Glutamatergic neuron (in vitro differentiated cells): ENCODE data around the gene CLDN10. TPM values are rescaled to one million over a fixed set of nuclear protein-coding genes. Genes with fewer than 3 reads are reported as not detected.
"Not testable (repeated sequence)": the region's sequence is repeated elsewhere in the genome, so short reads cannot be mapped to it uniquely, and the experiment has no call there.

ENCODE experiments used
- DNase-seq: peaks from one replicate; pipeline ENCODE4 v3.0.0; 2022
- H3K27ac Mint-ChIP-seq: one replicate; pipeline ENCODE4 v1.8.0; 2020; ENCODE audit warnings: mild to moderate bottlenecking, mixed read lengths, inconsistent platforms; ENCODE audit not compliant: unreplicated experiment
- H3K27me3 Mint-ChIP-seq: one replicate; pipeline ENCODE4 v1.8.0; 2020; ENCODE audit warnings: mild to moderate bottlenecking, moderate library complexity, mixed read lengths, inconsistent platforms; ENCODE audit not compliant: unreplicated experiment
- H3K36me3 Mint-ChIP-seq: one replicate; pipeline ENCODE4 v1.8.0; 2020; ENCODE audit warnings: mild to moderate bottlenecking, mixed read lengths, inconsistent platforms; ENCODE audit not compliant: unreplicated experiment
- H3K4me1 Mint-ChIP-seq: one replicate; pipeline ENCODE4 v1.8.0; 2020; ENCODE audit warnings: mild to moderate bottlenecking, low read depth, mixed read lengths, inconsistent platforms; ENCODE audit not compliant: unreplicated experiment
- H3K4me3 Mint-ChIP-seq: one replicate; pipeline ENCODE4 v1.8.0; 2020; ENCODE audit warnings: mild to moderate bottlenecking, mixed read lengths, inconsistent platforms; ENCODE audit not compliant: unreplicated experiment
- H3K9me3 Mint-ChIP-seq: one replicate; pipeline ENCODE4 v1.8.0; 2020; ENCODE audit warnings: mild to moderate bottlenecking, moderate library complexity, mixed read lengths, inconsistent platforms; ENCODE audit not compliant: unreplicated experiment
- CTCF ChIP-seq: fragments of 200-600 bp; sonication (generic); IDR thresholded peaks from one replicate; pipeline ENCODE4 v1.5.0; 2021; ENCODE audit not compliant: partially characterized antibody, unreplicated experiment
- total RNA-seq: library from RNA; stranded (reverse); fragmentation: NEBNext Ultra II Directional; extraction: Animal tissue kit (Norgen Biotek cat#: 25700); gene quantifications from one replicate; pipeline ENCODE4 v1.2.1, GENCODE V29; 2021; ENCODE audit not compliant: unreplicated experiment

Gene CLDN10
- total RNA-seq, 1 donor from 2014 or later = 8.3 TPM

DNA sequence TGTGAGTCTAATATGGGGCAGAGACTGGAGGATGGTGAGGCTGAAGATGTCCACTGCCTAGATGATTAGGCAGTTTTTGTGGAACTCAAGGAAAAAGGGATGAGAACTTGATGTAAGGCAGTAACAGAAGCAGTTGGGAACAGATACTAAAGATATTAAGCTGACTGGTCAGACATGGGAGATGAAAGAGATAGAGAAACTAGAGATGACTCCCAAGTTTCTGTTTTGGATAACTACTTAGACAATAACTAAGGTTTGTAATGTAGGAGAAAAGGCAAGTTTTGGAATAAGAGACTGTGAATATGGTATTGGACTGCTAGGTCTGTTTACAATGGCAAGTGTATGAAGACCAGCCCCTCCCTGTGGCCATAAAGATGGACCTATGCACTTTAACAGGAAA is 43.5 kb upstream of the CLDN10 start:
- Mint-ChIP-seq H3K4me3 (no peak overlapping the region), H3K9me3 (no peaks in the 10 kb centered on the region), H3K4me1 (no peaks in the 10 kb centered on the region), H3K27ac (no peak overlapping the region), H3K36me3 (no peaks in the 10 kb centered on the region), H3K27me3 (no peaks in the 10 kb centered on the region)
- TF ChIP-seq CTCF = no peak
- DNase-seq = no peak

DNA sequence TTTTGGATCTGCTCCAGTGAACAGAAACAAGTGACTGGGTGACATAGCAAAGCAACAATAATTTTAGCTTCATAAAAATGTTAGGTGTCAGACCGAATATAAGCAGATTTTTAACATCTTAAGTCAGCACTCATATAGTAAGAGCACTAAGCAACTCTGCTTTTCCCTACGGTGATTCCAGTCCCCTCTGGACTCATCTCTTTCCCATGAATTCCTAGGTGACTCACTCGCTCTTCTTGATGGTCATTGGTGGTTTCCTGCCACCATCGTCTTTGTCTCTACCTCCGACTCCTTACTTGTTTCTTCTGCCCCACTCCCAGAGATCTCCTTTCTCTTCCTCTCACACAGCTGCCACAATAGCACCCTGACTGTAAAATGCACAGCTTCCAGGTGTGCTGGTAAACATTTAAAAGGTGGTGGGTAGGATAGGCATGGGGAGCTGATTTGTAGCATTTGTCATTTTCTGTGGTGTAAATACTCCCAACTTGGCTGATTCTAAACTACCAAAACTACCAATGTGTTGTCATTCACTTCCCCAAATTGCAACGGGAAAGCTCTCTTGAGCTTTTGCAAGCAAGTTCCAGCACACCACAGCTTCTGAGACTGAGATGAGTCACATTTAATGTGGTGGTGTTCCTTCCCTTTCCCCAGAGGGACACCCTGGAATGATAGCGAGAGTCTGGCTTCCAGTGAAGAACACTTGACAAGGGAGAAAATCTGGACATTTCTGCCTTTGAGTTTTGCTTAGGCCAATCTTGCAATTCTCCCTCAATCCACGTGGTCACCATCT is 42.8 kb upstream of the CLDN10 start:
- Mint-ChIP-seq H3K27me3 (no peaks in the 10 kb centered on the region), H3K9me3 (no peaks in the 10 kb centered on the region), H3K36me3 (no peaks in the 10 kb centered on the region), H3K27ac (no peak overlapping the region), H3K4me3 (no peak overlapping the region), H3K4me1 (no peaks in the 10 kb centered on the region)
- DNase-seq = no peak
- TF ChIP-seq CTCF = no peak

GRCh38 chr13:95510950-95511349 is 41.6 kb upstream of the CLDN10 start:
- Mint-ChIP-seq H3K36me3 (no peaks in the 10 kb centered on the region), H3K4me3 (no peak overlapping the region), H3K27me3 (no peaks in the 10 kb centered on the region), H3K27ac (no peak overlapping the region), H3K9me3 (no peaks in the 10 kb centered on the region), H3K4me1 (no peaks in the 10 kb centered on the region)
- DNase-seq = no peak
- TF ChIP-seq CTCF = no peak

GRCh38 chr13:95512424-95512823 is 40.1 kb upstream of the CLDN10 start:
- Mint-ChIP-seq H3K36me3 (no peaks in the 10 kb centered on the region), H3K27ac (no peak overlapping the region), H3K9me3 (no peaks in the 10 kb centered on the region), H3K27me3 (no peaks in the 10 kb centered on the region), H3K4me1 (no peaks in the 10 kb centered on the region), H3K4me3 (no peak overlapping the region)
- no peak for TF ChIP-seq CTCF
- DNase-seq = no peak

DNA sequence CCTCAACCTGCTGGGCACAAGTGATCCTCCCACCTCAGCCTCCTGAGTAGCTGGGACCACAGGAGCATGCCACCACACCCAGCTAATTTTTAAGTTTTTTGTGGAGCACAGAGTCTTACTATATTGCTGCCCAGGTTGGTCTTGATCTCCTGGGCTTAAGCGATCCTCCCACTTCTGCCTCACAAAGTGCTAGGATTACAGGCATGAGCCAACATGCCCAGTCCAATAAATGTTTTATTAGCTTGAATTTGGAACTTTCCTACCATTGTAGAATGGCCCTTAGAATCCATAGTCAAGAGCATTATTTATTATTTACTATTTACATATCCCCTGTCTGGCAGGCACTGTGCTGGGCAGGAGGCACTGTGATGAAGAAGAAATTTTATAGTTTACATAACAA is 39.6 kb upstream of the CLDN10 start:
- Mint-ChIP-seq H3K27me3 (no peaks in the 10 kb centered on the region), H3K27ac (no peak overlapping the region), H3K4me3 (no peak overlapping the region), H3K36me3 (no peaks in the 10 kb centered on the region), H3K9me3 (no peaks in the 10 kb centered on the region), H3K4me1 (no peaks in the 10 kb centered on the region)
- TF ChIP-seq CTCF = no peak
- DNase-seq = no peak

DNA sequence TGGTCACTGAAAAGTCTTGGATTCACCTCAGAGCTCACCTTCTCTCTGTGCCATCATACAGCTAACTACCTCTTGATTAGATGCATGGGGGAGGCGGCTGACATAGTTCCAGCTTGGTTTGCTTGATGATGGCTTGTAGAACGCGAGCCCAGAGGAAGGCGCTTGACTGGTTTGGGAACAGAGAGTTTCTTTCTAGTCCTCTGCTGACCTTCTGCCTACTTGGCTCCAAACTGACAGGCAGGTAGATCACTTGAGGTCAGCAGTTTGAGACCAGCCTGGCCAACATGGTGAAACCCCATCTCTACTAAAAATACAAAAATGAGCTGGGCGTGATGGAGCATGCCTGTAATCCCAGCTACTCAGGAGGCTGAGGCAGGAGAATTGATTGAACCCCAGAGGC is 36.9 kb upstream of the CLDN10 start:
- not testable (repeated sequence) for H3K4me3 Mint-ChIP-seq, H3K27me3 Mint-ChIP-seq, H3K4me1 Mint-ChIP-seq, H3K9me3 Mint-ChIP-seq, H3K36me3 Mint-ChIP-seq, H3K27ac Mint-ChIP-seq, DNase-seq
